B cell (primary cell): Measurements from ENCODE around the gene ERI2.

Experiments
- EZH2 ChIP-seq: IDR thresholded peaks from 2 replicates; pipeline ENCODE4 v1.6.1; 2012; ENCODE audit warnings: borderline replicate concordance, low read depth, mild to moderate bottlenecking, moderate library complexity, low read length; ENCODE audit not compliant: insufficient read depth, poor library complexity, severe bottlenecking
- TF ChIP-seq, protein P1 (sequence below): fragments of 200-600 bp; IDR thresholded peaks from one replicate; pipeline ENCODE4 v1.8.0; 2022; ENCODE audit warnings: antibody characterized with exemption, mild to moderate bottlenecking

DNA sequence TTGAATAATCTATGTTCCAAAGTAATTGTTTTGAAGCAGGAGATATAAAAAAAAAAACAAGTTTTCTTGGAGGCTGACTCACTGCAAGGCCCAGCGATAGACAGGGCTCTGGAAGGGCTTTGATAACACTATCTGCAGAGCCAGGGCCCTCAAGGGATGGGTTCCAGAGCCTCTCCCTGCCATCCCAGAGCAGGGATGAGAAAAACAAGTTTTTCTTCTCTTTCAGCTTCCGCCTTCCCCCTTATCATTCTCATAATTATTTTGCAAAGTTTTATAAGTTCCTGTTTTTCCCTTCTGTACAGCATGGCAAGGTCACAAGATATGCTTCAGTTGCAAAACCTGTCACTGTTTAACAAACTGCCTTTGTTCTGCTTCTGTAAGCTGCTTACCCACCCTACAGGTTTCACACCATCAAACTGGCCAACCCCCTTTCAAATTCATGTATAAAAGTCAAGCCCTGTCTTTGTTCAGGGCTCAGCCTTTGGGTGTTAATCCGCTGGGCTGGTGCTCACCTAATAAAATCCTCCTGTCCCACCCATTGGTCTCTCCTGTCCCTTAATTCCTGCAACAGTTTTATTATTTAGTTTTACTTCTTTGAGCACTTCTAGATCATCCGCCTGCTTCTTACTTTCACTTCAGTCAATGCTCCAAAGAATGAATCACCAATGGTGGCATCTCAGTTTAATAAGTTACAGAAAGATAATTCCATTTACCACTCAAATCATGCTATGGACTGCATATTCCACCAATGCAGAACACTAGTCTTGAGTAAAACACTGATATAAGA is 59.0 kb downstream of the ERI2 start:
- TF ChIP-seq, protein P1, sequence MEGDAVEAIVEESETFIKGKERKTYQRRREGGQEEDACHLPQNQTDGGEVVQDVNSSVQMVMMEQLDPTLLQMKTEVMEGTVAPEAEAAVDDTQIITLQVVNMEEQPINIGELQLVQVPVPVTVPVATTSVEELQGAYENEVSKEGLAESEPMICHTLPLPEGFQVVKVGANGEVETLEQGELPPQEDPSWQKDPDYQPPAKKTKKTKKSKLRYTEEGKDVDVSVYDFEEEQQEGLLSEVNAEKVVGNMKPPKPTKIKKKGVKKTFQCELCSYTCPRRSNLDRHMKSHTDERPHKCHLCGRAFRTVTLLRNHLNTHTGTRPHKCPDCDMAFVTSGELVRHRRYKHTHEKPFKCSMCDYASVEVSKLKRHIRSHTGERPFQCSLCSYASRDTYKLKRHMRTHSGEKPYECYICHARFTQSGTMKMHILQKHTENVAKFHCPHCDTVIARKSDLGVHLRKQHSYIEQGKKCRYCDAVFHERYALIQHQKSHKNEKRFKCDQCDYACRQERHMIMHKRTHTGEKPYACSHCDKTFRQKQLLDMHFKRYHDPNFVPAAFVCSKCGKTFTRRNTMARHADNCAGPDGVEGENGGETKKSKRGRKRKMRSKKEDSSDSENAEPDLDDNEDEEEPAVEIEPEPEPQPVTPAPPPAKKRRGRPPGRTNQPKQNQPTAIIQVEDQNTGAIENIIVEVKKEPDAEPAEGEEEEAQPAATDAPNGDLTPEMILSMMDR, result no peak
- no peak for TF ChIP-seq EZH2
